Loucy (cell line): ENCODE data around the gene PDK2.

Source experiments
- H2AFZ ChIP-seq: fragments of 200-600 bp; sonication (generic); 2 replicates; pipeline ENCODE4 v1.6.0; 2016; ENCODE audit warnings: antibody characterized with exemption, mild to moderate bottlenecking, low read length, moderate library complexity
- H3F3A ChIP-seq: fragments of 200-600 bp; 2 replicates; pipeline ENCODE4 v1.6.0; 2016; ENCODE audit warnings: antibody characterized with exemption, low read depth, mild to moderate bottlenecking
- H3K27me3 ChIP-seq: fragments of 200-600 bp; sonication (generic); 2 replicates; pipeline ENCODE4 v1.6.1; 2014; ENCODE audit warnings: low read length, mild to moderate bottlenecking; ENCODE audit not compliant: insufficient read depth, poor library complexity, severe bottlenecking
- H3K36me3 ChIP-seq: fragments of 200-600 bp; sonication (generic); 2 replicates; pipeline ENCODE4 v1.6.1; 2016; ENCODE audit warnings: low read length; ENCODE audit not compliant: insufficient read depth
- H3K4me1 ChIP-seq: fragments of 200-600 bp; sonication (generic); 2 replicates; pipeline ENCODE4 v1.5.1; 2014; ENCODE audit warnings: low read length, mild to moderate bottlenecking; ENCODE audit not compliant: insufficient read depth, poor library complexity, severe bottlenecking
- H3K4me2 ChIP-seq: fragments of 200-600 bp; sonication (generic); 2 replicates; pipeline ENCODE4 v1.6.0; 2014; ENCODE audit warnings: antibody characterized with exemption, low read length, low read depth, mild to moderate bottlenecking; ENCODE audit not compliant: poor library complexity, severe bottlenecking
- H3K4me3 ChIP-seq: fragments of 200-600 bp; sonication (generic); 2 replicates; pipeline ENCODE4 v1.5.1; 2014; ENCODE audit warnings: low read length, mild to moderate bottlenecking, mixed read lengths; ENCODE audit not compliant: poor library complexity, severe bottlenecking
- H3K79me2 ChIP-seq: fragments of 200-600 bp; sonication (generic); 2 replicates; pipeline ENCODE4 v1.6.1; 2014; ENCODE audit warnings: low read length; ENCODE audit not compliant: insufficient read depth
- H3K9ac ChIP-seq: fragments of 200-600 bp; sonication (generic); 2 replicates; pipeline ENCODE4 v1.6.0; 2014; ENCODE audit warnings: mild to moderate bottlenecking, low read depth, low read length, moderate library complexity; ENCODE audit not compliant: poor library complexity, severe bottlenecking
- H3K9me2 ChIP-seq: fragments of 200-600 bp; sonication (generic); replicated peaks from 2 replicates; pipeline ENCODE4 v1.6.1; 2016; ENCODE audit warnings: low read depth, low read length, mixed read lengths
- H3K9me3 ChIP-seq: fragments of 200-600 bp; sonication (generic); 2 replicates; pipeline ENCODE4 v1.6.1; 2014; ENCODE audit warnings: mild to moderate bottlenecking, antibody characterized with exemption, low read length, low read depth; ENCODE audit not compliant: insufficient read depth
- H4K20me1 ChIP-seq: fragments of 200-600 bp; sonication (generic); 2 replicates; pipeline ENCODE4 v1.6.0; 2014; ENCODE audit warnings: antibody characterized with exemption, low read length, mild to moderate bottlenecking; ENCODE audit not compliant: insufficient read depth, poor library complexity, severe bottlenecking
- CTCF ChIP-seq: fragments of 200-600 bp; sonication (generic); conservative IDR thresholded peaks from 2 replicates; pipeline ENCODE4 v1.5.1; 2014; ENCODE audit warnings: mild to moderate bottlenecking, antibody characterized with exemption, low read length
- EZH2phosphoT487 ChIP-seq: fragments of 200-600 bp; IDR thresholded peaks from 2 replicates; pipeline ENCODE4 v1.6.1; 2018; ENCODE audit warnings: antibody characterized with exemption, mild to moderate bottlenecking, moderate library complexity, borderline replicate concordance

PDK2 gene

GRCh38 chr17:50072925-50073324, 22.2 kb upstream of the PDK2 start:
- no peaks in the 10 kb centered on the region for H3K27me3 ChIP-seq

GRCh38 chr17:50074227-50074626, 20.9 kb upstream of the PDK2 start:
- no peak overlapping the region for H3K4me3 ChIP-seq

More at GRCh38 chr17:50072925-50073324, 22.2 kb upstream of the PDK2 start:
- Histone ChIP-seq H3F3A (no peaks in the 10 kb centered on the region), H3K9ac (no peak overlapping the region), H3K9me2 (no peaks in the 10 kb centered on the region), H3K4me2 (no peak overlapping the region), H3K4me1 (no peaks in the 10 kb centered on the region), H3K9me3 (no peaks in the 10 kb centered on the region), H3K4me3 (no peak overlapping the region), H2AFZ (no peak overlapping the region), H4K20me1 (no peaks in the 10 kb centered on the region), H3K36me3 (peaks cover 3% of the 10 kb centered on the region; the same call in 1 of the 2 replicates), H3K79me2 (no peaks in the 10 kb centered on the region)
- TF ChIP-seq CTCF, result no peak
- no peak for TF ChIP-seq EZH2phosphoT487

GRCh38 chr17:50075446-50076032, 19.6 kb upstream of the PDK2 start:
- Histone ChIP-seq H2AFZ (no peak overlapping the region), H3K4me3 (no peak overlapping the region), H3K4me1 (no peaks in the 10 kb centered on the region), H3K36me3 (peaks cover 5% of the 10 kb centered on the region; the same call in 1 of the 2 replicates), H3F3A (no peaks in the 10 kb centered on the region), H3K9ac (no peak overlapping the region), H3K79me2 (no peaks in the 10 kb centered on the region), H3K9me2 (no peaks in the 10 kb centered on the region), H3K4me2 (no peak overlapping the region), H3K9me3 (no peaks in the 10 kb centered on the region), H4K20me1 (no peaks in the 10 kb centered on the region), H3K27me3 (no peaks in the 10 kb centered on the region)
- TF ChIP-seq EZH2phosphoT487 (no peak), CTCF (no peak)

More at GRCh38 chr17:50074227-50074626, 20.9 kb upstream of the PDK2 start:
- no peak overlapping the region for H3K4me2 ChIP-seq
- H3K4me1 ChIP-seq, result no peaks in the 10 kb centered on the region
- no peaks in the 10 kb centered on the region for H3K9me2 ChIP-seq
- peaks cover 5% of the 10 kb centered on the region; the same call in 1 of the 2 replicates for H3K36me3 ChIP-seq
- no peak overlapping the region for H3K9ac ChIP-seq
- TF ChIP-seq CTCF (no peak), EZH2phosphoT487 (no peak)
- H3F3A ChIP-seq, result no peaks in the 10 kb centered on the region
- H3K27me3 ChIP-seq, result no peaks in the 10 kb centered on the region
- no peaks in the 10 kb centered on the region for H3K79me2 ChIP-seq
- H2AFZ ChIP-seq, result no peak overlapping the region
- H4K20me1 ChIP-seq, result no peaks in the 10 kb centered on the region
- no peaks in the 10 kb centered on the region for H3K9me3 ChIP-seq
